Rectal smooth muscle tissue (tissue), 1 donor: ENCODE data around the gene IGHMBP2.

Experiments
- H3K27ac ChIP-seq: one replicate; pipeline ENCODE4 v1.7.0; 2013; ENCODE audit warnings: low read depth, low read length, inconsistent platforms
- H3K27me3 ChIP-seq: one replicate; pipeline ENCODE4 v1.7.0; 2013; ENCODE audit warnings: low read length; ENCODE audit not compliant: control insufficient read depth, insufficient read depth
- H3K36me3 ChIP-seq: one replicate; pipeline ENCODE4 v1.7.0; 2013; ENCODE audit warnings: low read length; ENCODE audit not compliant: control insufficient read depth, insufficient read depth
- H3K4me1 ChIP-seq: one replicate; pipeline ENCODE4 v1.7.0; 2013; ENCODE audit warnings: low read length; ENCODE audit not compliant: control insufficient read depth, insufficient read depth
- H3K4me3 ChIP-seq: one replicate; pipeline ENCODE4 v1.7.0; 2013; ENCODE audit warnings: low read length
- H3K9ac ChIP-seq: one replicate; pipeline ENCODE4 v1.7.0; 2013; ENCODE audit warnings: low read length

Gene IGHMBP2

DNA sequence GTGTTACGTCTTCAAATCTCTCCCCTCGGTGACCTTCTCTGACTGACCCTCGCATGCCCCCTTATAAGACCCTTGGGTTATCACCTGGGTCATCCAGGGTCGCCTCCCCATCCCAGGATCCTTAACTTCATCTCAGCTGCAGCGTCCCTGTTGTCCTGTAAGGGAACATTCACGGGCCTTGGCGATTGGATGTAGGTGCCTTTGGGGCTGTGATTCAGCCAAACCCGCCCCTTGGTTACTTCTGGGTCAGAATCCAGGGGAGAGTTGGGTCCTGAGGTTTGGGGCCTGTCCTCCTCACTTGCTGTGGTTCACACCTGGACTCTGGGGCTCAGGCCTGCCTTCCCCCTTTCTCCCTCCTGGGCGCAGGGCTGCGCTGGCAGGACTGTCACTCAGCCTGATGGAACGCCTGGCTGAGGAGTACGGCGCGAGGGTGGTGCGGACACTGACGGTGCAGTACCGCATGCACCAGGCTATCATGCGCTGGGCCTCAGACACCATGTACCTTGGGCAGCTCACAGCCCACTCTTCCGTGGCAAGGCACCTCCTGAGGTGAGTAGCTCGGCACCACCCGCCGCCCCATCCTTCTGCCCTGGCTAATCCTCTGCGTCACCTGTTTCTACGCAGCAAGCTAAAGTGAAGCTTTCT, 29.4 kb downstream of the IGHMBP2 start:
- Histone ChIP-seq H3K4me3 (no peak overlapping the region), H3K9ac (no peak overlapping the region), H3K4me1 (peaks cover 48% of the 10 kb centered on the region), H3K27ac (peak overlapping the region; percentile 88), H3K36me3 (peaks cover 32% of the 10 kb centered on the region), H3K27me3 (no peaks in the 10 kb centered on the region)

GRCh38 chr11:68933605-68934320, 30.1 kb downstream of the IGHMBP2 start:
- Histone ChIP-seq H3K4me1 (peaks cover 47% of the 10 kb centered on the region), H3K4me3 (no peak overlapping the region), H3K36me3 (peaks cover 36% of the 10 kb centered on the region), H3K9ac (no peak overlapping the region), H3K27me3 (no peaks in the 10 kb centered on the region), H3K27ac (peak overlapping the region; percentile 88)

GRCh38 chr11:68934321-68934645, 30.6 kb downstream of the IGHMBP2 start:
- H3K27ac ChIP-seq, result peak overlapping the region; percentile 88
- no peak overlapping the region for H3K4me3 ChIP-seq
- no peak overlapping the region for H3K9ac ChIP-seq
- H3K4me1 ChIP-seq, result peaks cover 45% of the 10 kb centered on the region
- H3K36me3 ChIP-seq, result peaks cover 34% of the 10 kb centered on the region
- H3K27me3 ChIP-seq, result no peaks in the 10 kb centered on the region

DNA sequence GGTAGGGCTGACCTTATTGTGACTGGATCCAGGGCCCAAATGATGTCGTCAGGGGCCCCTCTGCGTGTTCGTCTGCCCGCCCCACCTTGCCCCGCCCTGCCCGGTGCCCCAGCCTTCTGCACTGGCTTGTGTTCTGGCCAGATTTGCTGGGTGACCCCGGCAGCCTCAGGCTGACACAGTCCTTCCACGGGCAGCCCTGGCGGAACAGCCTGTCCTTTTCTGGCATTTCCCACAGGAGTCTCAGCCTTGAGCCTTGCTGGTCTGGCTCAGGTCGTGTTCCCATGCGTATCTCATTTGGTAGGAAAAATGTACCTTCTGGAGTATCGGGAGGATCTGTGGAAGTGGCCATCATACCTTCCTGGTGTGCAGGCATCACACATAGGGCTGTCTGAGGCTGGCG, 31.0 kb downstream of the IGHMBP2 start:
- Histone ChIP-seq H3K36me3 (peaks cover 35% of the 10 kb centered on the region), H3K9ac (no peak overlapping the region), H3K27ac (peak overlapping the region; percentile 88), H3K27me3 (no peaks in the 10 kb centered on the region), H3K4me3 (no peak overlapping the region), H3K4me1 (peaks cover 45% of the 10 kb centered on the region)

- Histone ChIP-seq H3K4me3 (no peak overlapping the region), H3K27me3 (no peaks in the 10 kb centered on the region), H3K36me3 (peaks cover 39% of the 10 kb centered on the region), H3K4me1 (peaks cover 48% of the 10 kb centered on the region), H3K27ac (peak overlapping the region; percentile 88), H3K9ac (no peak overlapping the region)
Observed at GRCh38 chr11:68935066-68935465, 31.4 kb downstream of the IGHMBP2 start.

DNA sequence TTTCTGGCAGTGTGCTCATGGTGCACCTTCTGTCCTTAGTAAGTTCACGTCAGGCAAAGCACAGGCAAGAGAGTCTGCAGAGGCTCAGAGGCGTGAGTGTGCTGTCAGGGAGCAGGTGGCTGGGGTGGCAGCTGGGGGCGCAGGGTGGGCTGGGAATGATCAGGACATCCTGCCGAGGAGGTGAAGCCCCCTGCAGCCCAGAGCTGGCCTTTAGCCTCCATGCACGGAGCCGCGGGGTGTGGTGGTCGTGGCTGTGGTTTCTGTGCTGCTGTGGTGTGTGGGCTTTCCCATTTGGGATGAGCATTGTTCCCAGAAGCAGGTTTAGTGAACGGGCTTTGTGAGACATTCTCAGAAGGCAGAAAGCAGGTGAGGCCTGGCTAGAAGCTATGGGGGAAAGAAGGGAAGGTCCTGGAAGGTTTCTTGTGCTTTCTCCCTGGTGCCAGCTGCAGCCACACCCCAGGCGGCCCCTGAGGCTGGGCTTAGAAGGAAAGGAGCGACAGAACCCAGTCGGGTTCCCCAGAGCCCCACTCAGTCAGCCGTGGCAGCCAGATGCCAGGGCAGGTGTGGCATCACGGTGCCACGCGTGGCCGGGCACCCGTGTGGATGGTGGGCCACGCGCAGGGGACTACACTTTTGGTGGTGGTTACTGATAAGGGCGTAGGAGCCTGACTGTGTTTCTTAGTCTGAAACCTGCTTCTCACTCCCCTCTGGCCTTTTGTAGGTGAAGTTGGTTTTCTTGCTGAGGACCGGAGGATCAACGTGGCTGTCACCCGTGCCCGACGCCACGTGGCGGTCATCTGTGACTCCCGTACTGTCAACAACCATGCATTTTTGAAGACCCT, 32.0 kb downstream of the IGHMBP2 start:
- H3K27me3 ChIP-seq, result no peaks in the 10 kb centered on the region
- H3K9ac ChIP-seq, result no peak overlapping the region
- peaks cover 37% of the 10 kb centered on the region for H3K36me3 ChIP-seq
- H3K4me3 ChIP-seq, result no peak overlapping the region
- H3K27ac ChIP-seq, result peak overlapping the region; percentile 88
- H3K4me1 ChIP-seq, result peaks cover 48% of the 10 kb centered on the region

DNA sequence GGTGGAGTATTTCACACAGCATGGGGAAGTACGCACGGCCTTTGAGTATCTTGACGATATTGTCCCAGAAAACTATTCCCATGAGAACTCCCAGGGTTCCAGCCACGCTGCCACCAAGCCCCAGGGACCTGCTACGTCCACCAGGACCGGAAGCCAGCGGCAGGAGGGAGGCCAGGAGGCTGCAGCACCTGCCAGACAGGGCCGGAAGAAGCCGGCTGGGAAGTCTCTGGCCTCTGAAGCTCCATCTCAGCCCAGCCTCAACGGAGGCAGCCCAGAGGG, 32.6 kb downstream of the IGHMBP2 start:
- peak overlapping the region; percentile 88 for H3K27ac ChIP-seq
- H3K9ac ChIP-seq, result no peak overlapping the region
- peaks cover 48% of the 10 kb centered on the region for H3K4me1 ChIP-seq
- H3K27me3 ChIP-seq, result no peaks in the 10 kb centered on the region
- peaks cover 36% of the 10 kb centered on the region for H3K36me3 ChIP-seq
- no peak overlapping the region for H3K4me3 ChIP-seq

- no peaks in the 10 kb centered on the region for H3K27me3 ChIP-seq
- peaks cover 36% of the 10 kb centered on the region for H3K36me3 ChIP-seq
- no peak overlapping the region for H3K4me3 ChIP-seq
- no peak overlapping the region for H3K9ac ChIP-seq
- peak overlapping the region; percentile 88 for H3K27ac ChIP-seq
- peaks cover 50% of the 10 kb centered on the region for H3K4me1 ChIP-seq
Observed at GRCh38 chr11:68936676-68937620, 33.3 kb downstream of the IGHMBP2 start.

GRCh38 chr11:68938088-68938487, 34.4 kb downstream of the IGHMBP2 start:
- no peak overlapping the region for H3K4me3 ChIP-seq
- H3K9ac ChIP-seq, result no peak overlapping the region
- H3K4me1 ChIP-seq, result peaks cover 55% of the 10 kb centered on the region
- no peaks in the 10 kb centered on the region for H3K27me3 ChIP-seq
- peak overlapping the region; percentile 23 for H3K27ac ChIP-seq
- H3K36me3 ChIP-seq, result peaks cover 36% of the 10 kb centered on the region

GRCh38 chr11:68938816-68939582, 35.3 kb downstream of the IGHMBP2 start:
- no peaks in the 10 kb centered on the region for H3K27me3 ChIP-seq
- peaks cover 36% of the 10 kb centered on the region for H3K36me3 ChIP-seq
- H3K9ac ChIP-seq, result no peak overlapping the region
- peak overlapping the region; percentile 99 for H3K27ac ChIP-seq
- H3K4me1 ChIP-seq, result peaks cover 55% of the 10 kb centered on the region
- H3K4me3 ChIP-seq, result no peak overlapping the region
